H1 (cell line): ENCODE data around the gene GAK. TPM values are rescaled to one million over a fixed set of nuclear protein-coding genes. Genes with fewer than 3 reads are reported as not detected.

Experiments used
- CTCF ChIA-PET: fragments of 300-600 bp; sonication (Branson Sonifier 250); formaldehyde crosslinking; loops from one replicate; lab custom pipeline; 2021; ENCODE audit not compliant: partially characterized antibody; lab: Charles Lee
- POLR2A ChIA-PET: fragments of 300-600 bp; sonication (Branson Sonifier 250); formaldehyde crosslinking; loops from one replicate; lab custom pipeline; 2021; ENCODE audit warnings: inconsistent platforms; ENCODE audit not compliant: partially characterized antibody; lab: Charles Lee
- DNase-seq, 2 experiments: peaks; one replicate each; pipeline versions ENCODE4 v3.0.0 to v3.0.0-alpha.2; 2010 to 2022; ENCODE audit warnings: low spot score in 2 of 2, low read depth in 1 of 2, mixed read lengths in 1 of 2
- FAIRE-seq: peaks from 2 replicates; lab custom pipeline; 2011; peaks lifted over from hg19 to GRCh38; lab: Jason Lieb, UNC
- H2AFZ ChIP-seq: 2 replicates; pipeline ENCODE4 v1.8.1; 2012; ENCODE audit warnings: low read length, inconsistent platforms
- H2AK5ac ChIP-seq: 2 replicates; pipeline ENCODE4 v1.6.1; 2013; ENCODE audit warnings: low read depth, low read length
- H2BK120ac ChIP-seq: replicated peaks from 2 replicates; pipeline ENCODE3; 2013; ENCODE audit warnings: low read depth, low read length, inconsistent platforms
- H2BK12ac ChIP-seq: 2 replicates; pipeline ENCODE4 v1.6.1; 2013; ENCODE audit warnings: low read depth, low read length
- H2BK15ac ChIP-seq: 2 replicates; pipeline ENCODE4 v1.6.1; 2013; ENCODE audit warnings: low read length
- H2BK20ac ChIP-seq: 2 replicates; pipeline ENCODE4 v1.6.1; 2013; ENCODE audit warnings: low read length
- H2BK5ac ChIP-seq: 2 replicates; pipeline ENCODE4 v1.6.1; 2013; ENCODE audit warnings: low read depth, low read length
- H3K14ac ChIP-seq: 2 replicates; pipeline ENCODE4 v1.6.1; 2013; ENCODE audit warnings: inconsistent platforms; ENCODE audit not compliant: insufficient read length
- H3K18ac ChIP-seq: 2 replicates; pipeline ENCODE4 v1.6.1; 2013; ENCODE audit warnings: low read length; ENCODE audit errors: extremely low read depth
- H3K23ac ChIP-seq: 2 replicates; pipeline ENCODE4 v1.6.1; 2013; ENCODE audit warnings: inconsistent platforms; ENCODE audit not compliant: insufficient read length
- H3K23me2 ChIP-seq: 2 replicates; pipeline ENCODE4 v1.6.1; 2013; ENCODE audit warnings: low read depth, low read length
- H3K27ac ChIP-seq: 2 replicates; pipeline ENCODE4 v1.6.1; 2011; ENCODE audit warnings: low read depth, low read length, inconsistent platforms
- H3K27me3 ChIP-seq, 4 experiments: replicated peaks in 1 of 4; 1 replicate in 1 of 4; 2 replicates in 3 of 4; pipeline versions ENCODE4 v1.6.1 to v1.8.1; 2011 to 2013; ENCODE audit warnings: low read length in 3 of 4, mild to moderate bottlenecking in 3 of 4, inconsistent platforms in 2 of 4, mixed read lengths in 2 of 4, moderate library complexity in 1 of 4; ENCODE audit not compliant: control insufficient read depth in 3 of 4, insufficient read depth in 3 of 4; ENCODE audit errors: extremely low read depth in 1 of 4
- H3K36me3 ChIP-seq, 4 experiments: 2 replicates each; pipeline versions ENCODE4 v1.6.1 to v1.8.1; 2011 to 2013; ENCODE audit warnings: mild to moderate bottlenecking in 4 of 4, low read length in 3 of 4, moderate library complexity in 2 of 4, control low read depth in 1 of 4, inconsistent platforms in 1 of 4; ENCODE audit not compliant: insufficient read depth in 4 of 4, control insufficient read depth in 2 of 4
- H3K4ac ChIP-seq: replicated peaks from 2 replicates; pipeline ENCODE3; 2013; ENCODE audit warnings: low read length, low read depth, mixed read lengths, inconsistent platforms; ENCODE audit not compliant: insufficient read length
- H3K4me1 ChIP-seq, 4 experiments: replicated peaks in 1 of 4; 1 replicate in 1 of 4; 2 replicates in 3 of 4; pipeline versions ENCODE4 v1.6.1 to v1.8.1; 2011 to 2013; ENCODE audit warnings: low read length in 3 of 4, inconsistent platforms in 2 of 4, mixed read lengths in 1 of 4; ENCODE audit not compliant: insufficient read depth in 4 of 4, control insufficient read depth in 3 of 4
- H3K4me2 ChIP-seq, 2 experiments: 2 replicates each; pipeline versions ENCODE4 v1.6.1 to v1.8.1; 2011 to 2013; ENCODE audit warnings: low read depth in 2 of 2, low read length in 2 of 2, control low read depth in 1 of 2, inconsistent platforms in 1 of 2, mild to moderate bottlenecking in 1 of 2; ENCODE audit not compliant: insufficient read depth in 1 of 2
- H3K4me3 ChIP-seq, 4 experiments: fragments of 200-600, 300-600 bp in 1 of 4; sonication (generic), shearing (Covaris generic), sonication (Bioruptor Twin) in 1 of 4; 2 replicates each; pipeline versions ENCODE4 v1.5.1 to v1.8.1; 2011 to 2016; ENCODE audit warnings: low read length in 4 of 4, low read depth in 3 of 4, control low read depth in 2 of 4, inconsistent platforms in 2 of 4, mild to moderate bottlenecking in 2 of 4, mixed read lengths in 1 of 4, moderate library complexity in 1 of 4; ENCODE audit not compliant: insufficient read depth in 2 of 4; ENCODE audit errors: extremely low read depth in 1 of 4
- H3K56ac ChIP-seq: replicated peaks from 2 replicates; pipeline ENCODE3; 2013; ENCODE audit warnings: low read depth, mild to moderate bottlenecking, mixed read lengths, low read length, inconsistent platforms; ENCODE audit not compliant: insufficient read length
- H3K79me1 ChIP-seq: 2 replicates; pipeline ENCODE4 v1.6.1; 2013; ENCODE audit warnings: low read depth, low read length, control low read depth
- H3K79me2 ChIP-seq, 2 experiments: 2 replicates each; pipeline versions ENCODE4 v1.6.1 to v1.8.1; 2012 to 2013; ENCODE audit warnings: low read length in 2 of 2, mild to moderate bottlenecking in 2 of 2, inconsistent platforms in 1 of 2; ENCODE audit not compliant: insufficient read depth in 2 of 2, control insufficient read depth in 1 of 2
- H3K9ac ChIP-seq, 4 experiments: replicated peaks in 1 of 4; 1 replicate in 1 of 4; 2 replicates in 3 of 4; pipeline versions ENCODE4 v1.6.1 to v1.8.1; 2011 to 2013; ENCODE audit warnings: low read depth in 3 of 4, low read length in 3 of 4, control low read depth in 2 of 4, mild to moderate bottlenecking in 2 of 4, moderate library complexity in 2 of 4, inconsistent platforms in 1 of 4; ENCODE audit errors: extremely low read depth in 1 of 4
- H3K9me3 ChIP-seq, 2 experiments: 2 replicates each; pipeline versions ENCODE4 v1.6.1 to v1.8.1; 2012 to 2013; ENCODE audit warnings: mild to moderate bottlenecking in 2 of 2, moderate library complexity in 2 of 2, control low read depth in 1 of 2, inconsistent platforms in 1 of 2, low read depth in 1 of 2, low read length in 1 of 2, mixed read lengths in 1 of 2; ENCODE audit not compliant: insufficient read depth in 2 of 2
- H4K20me1 ChIP-seq, 2 experiments: replicated peaks in 1 of 2; 2 replicates each; pipeline versions ENCODE3 to v1.8.1; 2011 to 2013; ENCODE audit warnings: inconsistent platforms in 2 of 2, low read length in 2 of 2, mild to moderate bottlenecking in 1 of 2; ENCODE audit not compliant: insufficient read depth in 2 of 2, control insufficient read depth in 1 of 2
- H4K5ac ChIP-seq: 2 replicates; pipeline ENCODE4 v1.6.1; 2013; ENCODE audit warnings: low read length, low read depth, mixed read lengths, inconsistent platforms; ENCODE audit not compliant: insufficient read length
- H4K8ac ChIP-seq: 2 replicates; pipeline ENCODE4 v1.8.0; 2013; ENCODE audit warnings: mild to moderate bottlenecking, moderate library complexity, low read length, inconsistent platforms; ENCODE audit not compliant: insufficient read depth; ENCODE audit errors: extremely low read depth
- H4K91ac ChIP-seq: replicated peaks from 2 replicates; pipeline ENCODE3; 2013; ENCODE audit warnings: low read length, mixed read lengths, inconsistent platforms; ENCODE audit not compliant: insufficient read length
- BCL11A ChIP-seq, 2 experiments: IDR thresholded peaks; one replicate each; pipeline ENCODE4 v1.6.1; 2011; ENCODE audit warnings: low read depth in 2 of 2, low read length in 2 of 2, mild to moderate bottlenecking in 2 of 2
- CBX5 ChIP-seq: fragments of 300-800, 300-1000 bp; sonication (generic); IDR thresholded peaks from 2 replicates; pipeline ENCODE4 v1.7.1; 2016; ENCODE audit warnings: antibody characterized with exemption, low read length, low read depth
- CBX8 ChIP-seq: fragments of 300-800, 300-1000 bp; sonication (generic); IDR thresholded peaks from 2 replicates; pipeline ENCODE4 v1.7.1; 2016; ENCODE audit warnings: low read depth, low read length, borderline replicate concordance
- KDM4A ChIP-seq: IDR thresholded peaks from one replicate; pipeline ENCODE4 v1.7.1; 2012; ENCODE audit warnings: low read depth, mild to moderate bottlenecking, moderate library complexity, low read length, inconsistent platforms; ENCODE audit not compliant: severe bottlenecking
- KDM5A ChIP-seq: fragments of 200-600 bp; IDR thresholded peaks from 2 replicates; pipeline ENCODE4 v1.7.1; 2012; ENCODE audit warnings: mild to moderate bottlenecking, low read length, inconsistent platforms, mixed read lengths
- MAX ChIP-seq: IDR thresholded peaks from 2 replicates; pipeline ENCODE4 v1.6.1; 2012; ENCODE audit warnings: inconsistent platforms
- NANOG ChIP-seq: IDR thresholded peaks from 2 replicates; pipeline ENCODE4 v1.6.1; 2011; ENCODE audit warnings: low read length, low read depth, mild to moderate bottlenecking, inconsistent platforms; ENCODE audit not compliant: insufficient read depth, poor library complexity, severe bottlenecking
- RBBP5 ChIP-seq: IDR thresholded peaks from 2 replicates; pipeline ENCODE4 v1.7.1; 2012; ENCODE audit warnings: low read depth, mild to moderate bottlenecking, inconsistent platforms, low read length, moderate library complexity, borderline replicate concordance
- RFX5 ChIP-seq: IDR thresholded peaks from 2 replicates; pipeline ENCODE4 v1.6.1; 2011; ENCODE audit warnings: low read depth, low read length, improper control_type of control experiment, borderline replicate concordance
- SP4 ChIP-seq: IDR thresholded peaks from 2 replicates; pipeline ENCODE4 v1.6.1; 2012; ENCODE audit warnings: low read length, inconsistent platforms
- SUZ12 ChIP-seq: fragments of 200-600 bp; sonication (generic); IDR thresholded peaks from 2 replicates; pipeline ENCODE4 v1.6.1; 2012; ENCODE audit warnings: mild to moderate bottlenecking, inconsistent platforms, low read length, moderate library complexity, mixed read lengths
- TCF12 ChIP-seq: IDR thresholded peaks from 2 replicates; pipeline ENCODE4 v1.6.1; 2011; ENCODE audit warnings: low read depth, mild to moderate bottlenecking, low read length
- YY1 ChIP-seq: IDR thresholded peaks from 2 replicates; pipeline ENCODE4 v1.6.1; 2011; ENCODE audit warnings: low read depth, mild to moderate bottlenecking, low read length
- WGBS, 2 experiments: shearing (Covaris generic) in 1 of 2; methylation state at CpG; one replicate each; pipeline versions ENCODE4 v1.1.6 to v1.1.7; 2013 to 2015; ENCODE audit warnings: low lambda C conversion rate in 2 of 2, mixed read lengths in 2 of 2, inconsistent platforms in 1 of 2, low coverage in 1 of 2, missing lambda C conversion rate in 1 of 2; ENCODE audit not compliant: insufficient replicate concordance in 2 of 2, insufficient coverage in 1 of 2, insufficient read length in 1 of 2; ENCODE audit errors: extremely low coverage in 1 of 2, missing lambda C conversion rate in 1 of 2; 5-methylcytosine and 5-hydroxymethylcytosine counted together
- polyA plus RNA-seq, 7 experiments: library from polyadenylated mRNA; depleted of rRNA in 3 of 7; stranded (reverse) in 5 of 7; unstranded in 2 of 7; fragments of >200 nt in 5 of 7; fragments of 200-250 nt in 2 of 7; gene quantifications; 1 replicate in 5 of 7; 2 replicates in 1 of 7; 4 replicates in 1 of 7; pipeline versions ENCODE4 v1.2.1 to v1.2.3, GENCODE V29; 2011 to 2013; ENCODE audit warnings: missing spikeins in 2 of 7, mixed read lengths in 2 of 7
- total RNA-seq: library from RNA; stranded (reverse); fragmentation: NEBNext Ultra II Directional; extraction: Animal tissue kit (Norgen Biotek cat#: 25700); gene quantifications from 2 replicates; pipeline ENCODE4 v1.2.1, GENCODE V29; 2021

GAK gene
- total and polyA plus RNA-seq, 2 of the 8 experiments (the other 6 are each of a cell fraction or from before 2014, with no cell fraction given), result 31.5 to 70.8 TPM

DNA sequence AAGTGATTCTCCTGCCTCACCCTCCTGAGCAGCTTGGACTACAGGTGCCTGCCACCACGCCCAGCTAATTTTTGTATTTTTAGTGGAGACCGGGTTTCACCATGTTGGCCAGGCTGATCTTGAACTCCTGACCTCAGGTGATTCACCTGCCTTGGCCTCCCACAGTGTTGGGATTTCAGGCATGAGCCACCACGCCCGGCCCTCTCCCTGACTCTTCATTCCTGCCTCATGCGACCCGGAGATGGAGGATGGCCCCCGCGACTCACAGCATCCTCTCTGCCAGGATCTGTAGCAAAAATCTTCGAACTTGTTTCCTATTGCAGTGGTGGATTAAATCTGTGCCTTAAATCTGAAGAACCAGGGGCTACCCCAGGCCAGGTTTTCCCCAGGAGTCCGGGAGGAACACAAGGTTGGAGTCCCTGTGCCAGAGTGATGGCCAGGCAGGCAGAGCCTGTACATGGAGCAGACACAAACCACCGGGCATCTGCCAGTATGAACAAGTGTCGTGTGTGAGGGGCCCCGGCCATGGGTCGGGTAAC lies 117.7 kb downstream of the GAK start:
- Histone ChIP-seq H2BK20ac (no peak overlapping the region), H4K8ac (no peak overlapping the region), H2BK12ac (no peak overlapping the region), H2AFZ (no peak overlapping the region), H3K23ac (no peak overlapping the region), H3K56ac (no peak overlapping the region), H3K18ac (no peak overlapping the region), H3K9ac (no peak overlapping the region), H3K4me3 (no peak overlapping the region), H3K27me3 (peaks cover 7 to 77% (median 43%) of the 10 kb centered on the region in 4 experiments), H2BK15ac (no peak overlapping the region), H2BK5ac (no peak overlapping the region), H4K91ac (no peak overlapping the region), H3K14ac (no peak overlapping the region), H3K79me1 (no peaks in the 10 kb centered on the region), H2BK120ac (no peak overlapping the region), H3K23me2 (no peaks in the 10 kb centered on the region), H3K79me2 (no peaks in the 10 kb centered on the region), H4K20me1 (peaks cover 0 to 2% of the 10 kb centered on the region in 2 experiments), H2AK5ac (no peak overlapping the region), H4K5ac (no peak overlapping the region), H3K4ac (no peak overlapping the region), H3K4me2 (no peak overlapping the region), H3K9me3 (no peaks in the 10 kb centered on the region; a peak in 1 of 4 replicates), H3K36me3 (no peaks in the 10 kb centered on the region), H3K4me1 (no peaks in the 10 kb centered on the region), H3K27ac (no peak overlapping the region)
- POLR2A ChIA-PET, result no interaction called here
- DNase-seq, result no peak
- 89% methylated on average over 14 of the region's 14 CpGs; no CpG with 5 or more reads in 1 of the 2 experiments for WGBS, 2 experiments
- CTCF ChIA-PET, result interaction anchor here (0.7 to 3.6 kb wide), 13 partner anchors 9 to 836 kb away, joined by 3 to 13 read pairs (median 3); no protein-coding TSS in a partner anchor
- no peak for FAIRE-seq
- TF ChIP-seq KDM5A (no peak), YY1 (no peak), CBX8 (no peak), SUZ12 (no peak), KDM4A (no peak), NANOG (no peak), CBX5 (no peak), RFX5 (no peak), RBBP5 (no peak), BCL11A (IDR thresholded peaks at IDR 0.05; ENCODE audit: low read depth in 2 of 2, low read length in 2 of 2) (no peak), TCF12 (no peak), MAX (no peak), SP4 (no peak)
